ENCODE data around the gene BBS10.

DNA sequence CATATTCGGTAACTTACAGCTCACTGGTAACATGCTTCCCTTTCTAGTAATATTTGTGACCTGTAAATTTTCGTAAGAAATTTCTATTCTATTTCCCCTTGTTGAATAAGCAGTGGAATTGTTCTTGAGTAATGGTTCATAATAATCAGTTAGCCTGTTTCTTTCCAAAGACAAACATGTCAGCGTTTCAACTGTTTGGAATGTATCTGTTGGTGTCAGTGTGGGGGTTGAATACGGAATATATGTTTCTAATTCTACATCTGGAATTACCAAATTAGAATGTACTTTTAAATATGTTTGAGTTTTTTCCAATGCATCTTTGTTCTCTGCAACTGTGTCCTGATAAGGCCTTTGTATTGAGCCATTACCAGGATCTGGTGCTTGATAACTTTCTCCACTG, 2.0 kb downstream of the BBS10 start:
- no peak for TF ChIP-seq POLR2AphosphoS5 (IDR thresholded peaks at IDR 0.05; ENCODE audit: borderline replicate concordance, low read depth, low read length)
- no peak for TF ChIP-seq EZH2 (IDR thresholded peaks at IDR 0.05)
- no peak for TF ChIP-seq FOXP2 (optimal IDR thresholded peaks at IDR 0.05; ENCODE audit: control extremely low read depth, extremely low read length, insufficient read depth)

Measured in SK-N-MC (cell line).